ENCODE measurements around the gene ISYNA1. TPM values are rescaled to one million over a fixed set of nuclear protein-coding genes. Genes with fewer than 3 reads are reported as not detected.
A peak's percentile ranks its signal among the peaks of the same experiment; 100 is the strongest.

Gene ISYNA1
- polyA plus RNA-seq, 3 donors, result 3.7 TPM; not detected in 2

DNA sequence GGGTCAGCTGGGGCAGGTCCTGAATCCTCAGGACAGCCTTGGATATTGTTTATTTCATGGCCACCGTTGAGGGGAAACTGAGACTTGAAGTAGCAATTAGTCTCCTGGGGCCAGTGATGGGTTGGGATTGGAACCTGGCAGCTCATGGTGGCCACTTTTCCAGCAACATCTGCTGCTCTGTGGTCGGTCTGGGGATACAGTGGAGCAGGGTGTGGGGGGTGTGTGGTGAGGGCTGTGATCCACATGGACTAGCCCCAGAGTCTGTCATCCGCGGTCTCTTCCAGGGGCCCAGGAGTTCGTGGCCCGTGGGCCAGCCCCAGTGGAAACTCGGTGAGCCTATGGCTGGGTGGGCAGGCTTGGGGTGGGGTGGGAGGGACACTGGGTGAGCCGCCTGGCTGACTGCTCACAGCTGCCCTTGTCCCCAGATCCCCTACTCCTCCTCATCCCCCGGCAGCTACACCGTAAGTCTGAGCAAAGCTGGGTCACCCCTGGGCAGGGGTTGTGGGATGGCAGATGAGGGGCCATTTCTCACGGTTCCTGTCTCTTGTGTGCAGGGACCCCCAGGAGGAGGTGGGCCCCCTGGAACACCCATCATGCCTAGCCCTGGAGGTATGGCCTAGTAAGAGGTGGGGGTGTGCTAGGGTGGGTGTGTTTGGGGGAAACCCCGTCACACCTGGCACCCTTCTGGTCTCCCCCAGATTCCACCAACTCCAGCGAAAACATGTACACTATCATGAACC, 5.5 kb downstream of the ISYNA1 start:
- WGBS (ENCODE audit: insufficient coverage), result 81% methylated on average over 3 of the region's 13 CpGs
- Mint-ChIP-seq H3K4me1 (peaks cover 23% of the 10 kb centered on the region), H3K27me3 (ENCODE audit: low read depth in 3 of 3) (peaks cover 21 to 52% (median 29%) of the 10 kb centered on the region in 3 donors), H3K27ac (peak overlapping the region in 1 of 7 donors; percentile 69), H3K36me3 (peaks cover 4 to 22% of the 10 kb centered on the region in 2 donors), H3K9me3 (peaks cover 0 to 5% (median 0%) of the 10 kb centered on the region in 7 donors), H3K4me3 (peak overlapping the region; percentile 41 to 46)
- Histone ChIP-seq H3K79me2 (ENCODE audit: insufficient read depth, low read length) (peaks cover 8% of the 10 kb centered on the region), H3K4me3 (replicated peaks in 1 of 3; ENCODE audit: low read depth in 2 of 3, low read length in 3 of 3) (peak overlapping the region in 2 of 3 experiments; percentile 32 to 72), H3K36me3 (replicated peaks in 1 of 2; ENCODE audit: control insufficient read depth in 1 of 2, insufficient read depth in 2 of 2, low read length in 2 of 2) (peaks cover 0 to 3% of the 10 kb centered on the region in 2 donors), H4K20me1 (ENCODE audit: insufficient read depth, low read length) (peaks cover 70% of the 10 kb centered on the region), H3K4me2 (replicated peaks; ENCODE audit: extremely low read depth, low read length, poor library complexity, severe bottlenecking) (peak overlapping the region; percentile 92), H2AFZ (ENCODE audit: insufficient read depth, low read depth, low read length, poor library complexity, severe bottlenecking) (peak overlapping the region; percentile 62), H3K9ac (ENCODE audit: insufficient read depth, low read length, poor library complexity, severe bottlenecking) (peak overlapping the region; percentile 47), H3K27ac (ENCODE audit: low read depth in 1 of 2, low read length in 2 of 2) (no peak overlapping the region), H3K9me3 (replicated peaks in 1 of 2; ENCODE audit: control insufficient read depth in 1 of 2, insufficient read depth in 1 of 2, low read length in 2 of 2) (no peaks in the 10 kb centered on the region), H3K27me3 (ENCODE audit: control insufficient read depth in 2 of 2, insufficient read depth in 2 of 2, low read length in 2 of 2) (peaks cover 0 to 29% of the 10 kb centered on the region in 2 donors), H3K4me1 (ENCODE audit: control insufficient read depth in 1 of 2, insufficient read depth in 2 of 2, low read length in 2 of 2) (peaks cover 35 to 54% of the 10 kb centered on the region in 2 donors)
- no peak for DNase-seq
- TF ChIP-seq, protein P1, sequence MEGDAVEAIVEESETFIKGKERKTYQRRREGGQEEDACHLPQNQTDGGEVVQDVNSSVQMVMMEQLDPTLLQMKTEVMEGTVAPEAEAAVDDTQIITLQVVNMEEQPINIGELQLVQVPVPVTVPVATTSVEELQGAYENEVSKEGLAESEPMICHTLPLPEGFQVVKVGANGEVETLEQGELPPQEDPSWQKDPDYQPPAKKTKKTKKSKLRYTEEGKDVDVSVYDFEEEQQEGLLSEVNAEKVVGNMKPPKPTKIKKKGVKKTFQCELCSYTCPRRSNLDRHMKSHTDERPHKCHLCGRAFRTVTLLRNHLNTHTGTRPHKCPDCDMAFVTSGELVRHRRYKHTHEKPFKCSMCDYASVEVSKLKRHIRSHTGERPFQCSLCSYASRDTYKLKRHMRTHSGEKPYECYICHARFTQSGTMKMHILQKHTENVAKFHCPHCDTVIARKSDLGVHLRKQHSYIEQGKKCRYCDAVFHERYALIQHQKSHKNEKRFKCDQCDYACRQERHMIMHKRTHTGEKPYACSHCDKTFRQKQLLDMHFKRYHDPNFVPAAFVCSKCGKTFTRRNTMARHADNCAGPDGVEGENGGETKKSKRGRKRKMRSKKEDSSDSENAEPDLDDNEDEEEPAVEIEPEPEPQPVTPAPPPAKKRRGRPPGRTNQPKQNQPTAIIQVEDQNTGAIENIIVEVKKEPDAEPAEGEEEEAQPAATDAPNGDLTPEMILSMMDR (IDR thresholded peaks at IDR 0.05), result no peak
- intact Hi-C loops (cut with micrococcal nuclease), result no loop called here

DNA sequence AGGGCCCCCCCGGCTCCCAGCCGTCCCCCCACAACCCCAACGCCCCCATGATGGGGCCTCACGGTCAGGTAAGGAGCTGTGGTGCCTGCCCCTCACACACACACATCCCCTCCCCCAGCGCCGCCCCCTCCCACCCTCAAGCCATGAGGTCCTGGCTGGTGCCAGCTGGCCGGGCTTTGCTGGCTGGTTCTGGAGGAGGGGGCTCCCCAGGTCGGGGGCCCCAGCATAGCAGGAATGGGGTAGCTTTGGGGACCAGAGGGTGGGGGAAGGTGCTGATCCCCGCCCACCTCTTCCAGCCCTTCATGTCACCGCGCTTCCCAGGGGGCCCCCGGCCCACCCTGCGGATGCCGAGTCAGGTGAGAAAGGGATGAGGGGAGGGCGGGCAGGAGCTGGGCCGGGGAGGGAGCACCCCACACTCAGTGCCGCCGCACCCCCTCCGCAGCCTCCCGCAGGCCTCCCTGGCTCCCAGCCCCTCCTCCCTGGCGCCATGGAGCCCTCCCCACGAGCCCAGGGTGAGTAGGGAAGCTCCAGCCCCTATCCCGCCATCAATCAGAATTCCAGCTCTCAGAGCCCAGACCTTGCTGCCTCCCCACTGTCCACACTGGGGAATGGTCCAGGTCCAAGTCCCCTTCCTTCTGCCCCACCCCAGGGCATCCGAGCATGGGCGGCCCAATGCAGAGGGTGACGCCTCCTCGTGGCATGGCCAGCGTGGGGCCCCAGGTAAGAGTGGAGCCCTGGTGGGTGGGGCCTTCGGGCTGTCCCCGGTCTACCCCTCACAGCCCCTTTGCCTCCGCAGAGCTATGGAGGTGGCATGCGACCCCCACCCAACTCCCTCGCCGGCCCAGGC, 6.4 kb downstream of the ISYNA1 start:
- peaks cover 8% of the 10 kb centered on the region for H3K79me2 ChIP-seq (ENCODE audit: insufficient read depth, low read length)
- H3K36me3 ChIP-seq (replicated peaks in 1 of 2; ENCODE audit: control insufficient read depth in 1 of 2, insufficient read depth in 2 of 2, low read length in 2 of 2), result peaks cover 0 to 3% of the 10 kb centered on the region in 2 donors
- no peak for DNase-seq
- no peak overlapping the region for H3K4me3 ChIP-seq (replicated peaks in 1 of 3; ENCODE audit: low read depth in 2 of 3, low read length in 3 of 3)
- H2AFZ ChIP-seq (ENCODE audit: insufficient read depth, low read depth, low read length, poor library complexity, severe bottlenecking), result no peak overlapping the region
- H3K4me3 Mint-ChIP-seq, result no peak overlapping the region
- H4K20me1 ChIP-seq (ENCODE audit: insufficient read depth, low read length), result peaks cover 76% of the 10 kb centered on the region
- no peak overlapping the region for H3K9ac ChIP-seq (ENCODE audit: insufficient read depth, low read length, poor library complexity, severe bottlenecking)
- H3K9me3 ChIP-seq (replicated peaks in 1 of 2; ENCODE audit: control insufficient read depth in 1 of 2, insufficient read depth in 1 of 2, low read length in 2 of 2), result no peaks in the 10 kb centered on the region
- intact Hi-C loops (cut with micrococcal nuclease), result no loop called here
- H3K27ac ChIP-seq (ENCODE audit: low read depth in 1 of 2, low read length in 2 of 2), result no peak overlapping the region
- TF ChIP-seq, protein P1 (IDR thresholded peaks at IDR 0.05), result no peak
- peaks cover 27 to 46% of the 10 kb centered on the region in 2 donors for H3K4me1 ChIP-seq (ENCODE audit: control insufficient read depth in 1 of 2, insufficient read depth in 2 of 2, low read length in 2 of 2)
- H3K4me2 ChIP-seq (replicated peaks; ENCODE audit: extremely low read depth, low read length, poor library complexity, severe bottlenecking), result no peak overlapping the region
- peaks cover 21 to 43% (median 22%) of the 10 kb centered on the region in 3 donors for H3K27me3 Mint-ChIP-seq (ENCODE audit: low read depth in 3 of 3)
- peaks cover 0 to 23% of the 10 kb centered on the region in 2 donors for H3K27me3 ChIP-seq (ENCODE audit: control insufficient read depth in 2 of 2, insufficient read depth in 2 of 2, low read length in 2 of 2)
- peaks cover 4 to 26% of the 10 kb centered on the region in 2 donors for H3K36me3 Mint-ChIP-seq
- no peak overlapping the region for H3K27ac Mint-ChIP-seq
- H3K9me3 Mint-ChIP-seq, result peaks cover 0 to 3% (median 0%) of the 10 kb centered on the region in 7 donors
- 73% methylated on average over 4 of the region's 34 CpGs for WGBS (ENCODE audit: insufficient coverage)
- H3K4me1 Mint-ChIP-seq, result peaks cover 20% of the 10 kb centered on the region
